Measurements from ENCODE around the gene PKNOX2. TPM values are rescaled to one million over a fixed set of nuclear protein-coding genes. Genes with fewer than 3 reads are reported as not detected.
A peak's percentile ranks its signal among the peaks of the same experiment; 100 is the strongest.

Gene PKNOX2
- total RNA-seq, 1 experiment from 2014 or later: not detected

DNA sequence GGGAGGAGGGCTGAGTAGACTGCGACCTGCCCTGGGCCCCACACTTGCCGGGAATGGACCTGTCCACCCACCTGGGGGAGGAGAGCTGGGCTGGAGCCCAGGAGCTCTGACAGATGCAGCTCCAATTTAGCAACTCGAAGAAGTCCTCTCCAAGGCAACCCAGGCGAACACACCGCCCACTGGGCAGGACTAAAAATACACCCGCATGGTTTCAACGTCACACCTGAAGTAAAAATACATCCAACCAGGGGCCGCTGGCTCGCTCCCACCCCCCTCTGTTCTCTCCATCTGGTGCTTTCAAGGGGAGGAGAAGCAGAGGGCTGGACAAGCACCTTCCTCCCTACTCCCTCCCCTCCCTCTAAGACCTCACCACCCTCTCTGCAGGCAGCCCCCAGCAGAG is 211.6 kb downstream of the PKNOX2 start:
- Histone ChIP-seq H3K36me3 (ENCODE audit: control insufficient read depth, insufficient read depth, low read length) (no peaks in the 10 kb centered on the region), H3K4me1 (peaks cover 18% of the 10 kb centered on the region), H3K27me3 (replicated peaks; ENCODE audit: control insufficient read depth, insufficient read depth, low read length) (peaks cover 7% of the 10 kb centered on the region), H3K9me3 (no peaks in the 10 kb centered on the region), H3K4me3 (ENCODE audit: low read depth, low read length) (no peak overlapping the region)
- ChIA-PET CTCF (no interaction called here), POLR2A (no interaction called here)
- no peak for TF ChIP-seq CTCF (IDR thresholded peaks at IDR 0.05; ENCODE audit: insufficient read depth in 1 of 2, low read depth in 1 of 2, low read length in 1 of 2, severe bottlenecking in 1 of 2, unreplicated experiment in 1 of 2)
- H3K9me3 Mint-ChIP-seq (ENCODE audit: unreplicated experiment): no peaks in the 10 kb centered on the region
- peaks cover 32% of the 10 kb centered on the region for H3K27me3 Mint-ChIP-seq (ENCODE audit: insufficient read depth, unreplicated experiment)
- intact Hi-C loops (cut with micrococcal nuclease; ENCODE audit: unreplicated experiment): no loop called here
- peaks cover 12% of the 10 kb centered on the region for H3K4me1 Mint-ChIP-seq (ENCODE audit: low read depth, unreplicated experiment)
- DNase-seq: peak in 1 of 2 experiments; percentile 42
- H3K36me3 Mint-ChIP-seq (ENCODE audit: insufficient read depth, unreplicated experiment): no peaks in the 10 kb centered on the region
- H3K4me3 Mint-ChIP-seq (ENCODE audit: unreplicated experiment): no peak overlapping the region
- BruUV-seq (replicated peaks): no TSS peak
- H3K27ac Mint-ChIP-seq (ENCODE audit: unreplicated experiment): no peak overlapping the region

GRCh38 chr11:125376856-125377255 is 212.3 kb downstream of the PKNOX2 start:
- POLR2A ChIA-PET: no interaction called here
- BruUV-seq (replicated peaks): no TSS peak
- H3K4me3 ChIP-seq (ENCODE audit: low read depth, low read length): no peak overlapping the region
- Mint-ChIP-seq H3K4me3 (ENCODE audit: unreplicated experiment) (no peak overlapping the region), H3K4me1 (ENCODE audit: low read depth, unreplicated experiment) (peaks cover 13% of the 10 kb centered on the region), H3K36me3 (ENCODE audit: insufficient read depth, unreplicated experiment) (no peaks in the 10 kb centered on the region), H3K27me3 (ENCODE audit: insufficient read depth, unreplicated experiment) (peaks cover 36% of the 10 kb centered on the region), H3K9me3 (ENCODE audit: unreplicated experiment) (no peaks in the 10 kb centered on the region), H3K27ac (ENCODE audit: unreplicated experiment) (no peak overlapping the region)
- CTCF ChIA-PET: interaction anchor here (0.6 kb wide), 1 partner anchor 26 kb away, joined by 7 read pairs; no protein-coding TSS in a partner anchor
- TF ChIP-seq CTCF (IDR thresholded peaks at IDR 0.05; ENCODE audit: insufficient read depth in 1 of 2, low read depth in 1 of 2, low read length in 1 of 2, severe bottlenecking in 1 of 2, unreplicated experiment in 1 of 2): no peak
- peaks cover 5% of the 10 kb centered on the region for H3K27me3 ChIP-seq (replicated peaks; ENCODE audit: control insufficient read depth, insufficient read depth, low read length)
- H3K36me3 ChIP-seq (ENCODE audit: control insufficient read depth, insufficient read depth, low read length): no peaks in the 10 kb centered on the region
- DNase-seq: no peak
- intact Hi-C loops (cut with micrococcal nuclease; ENCODE audit: unreplicated experiment): no loop called here
- H3K9me3 ChIP-seq: no peaks in the 10 kb centered on the region
- H3K4me1 ChIP-seq: peaks cover 18% of the 10 kb centered on the region

DNA sequence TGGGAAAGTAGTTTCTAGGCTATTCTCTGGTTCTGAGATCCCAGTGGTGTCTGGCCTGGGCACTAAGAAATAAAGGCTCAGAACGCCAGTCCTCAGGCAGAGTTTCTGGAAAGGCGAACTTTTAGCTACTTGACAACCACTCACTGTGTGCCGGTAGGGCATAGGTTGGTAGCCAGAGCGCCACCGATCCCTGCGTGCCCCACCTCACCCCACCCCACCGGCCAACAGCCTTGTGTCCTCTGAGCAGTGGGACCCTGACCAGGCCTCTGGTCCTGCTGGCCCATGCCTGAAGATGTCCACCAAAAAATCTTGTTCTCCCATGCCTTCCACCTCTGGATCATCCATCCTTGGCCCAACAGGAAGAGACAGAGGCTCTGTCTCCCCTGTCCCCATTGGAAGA is 213.5 kb downstream of the PKNOX2 start:
- peaks cover 18% of the 10 kb centered on the region for H3K4me1 ChIP-seq
- peaks cover 5% of the 10 kb centered on the region for H3K27me3 ChIP-seq (replicated peaks; ENCODE audit: control insufficient read depth, insufficient read depth, low read length)
- no peak for DNase-seq
- BruUV-seq (replicated peaks): no TSS peak
- CTCF ChIA-PET: no interaction called here
- no peaks in the 10 kb centered on the region for H3K9me3 Mint-ChIP-seq (ENCODE audit: unreplicated experiment)
- no peak overlapping the region for H3K27ac Mint-ChIP-seq (ENCODE audit: unreplicated experiment)
- no peaks in the 10 kb centered on the region for H3K36me3 ChIP-seq (ENCODE audit: control insufficient read depth, insufficient read depth, low read length)
- H3K9me3 ChIP-seq: no peaks in the 10 kb centered on the region
- H3K36me3 Mint-ChIP-seq (ENCODE audit: insufficient read depth, unreplicated experiment): no peaks in the 10 kb centered on the region
- no peak overlapping the region for H3K4me3 Mint-ChIP-seq (ENCODE audit: unreplicated experiment)
- intact Hi-C loops (cut with micrococcal nuclease; ENCODE audit: unreplicated experiment): no loop called here
- peaks cover 36% of the 10 kb centered on the region for H3K27me3 Mint-ChIP-seq (ENCODE audit: insufficient read depth, unreplicated experiment)
- TF ChIP-seq CTCF (IDR thresholded peaks at IDR 0.05; ENCODE audit: insufficient read depth in 1 of 2, low read depth in 1 of 2, low read length in 1 of 2, severe bottlenecking in 1 of 2, unreplicated experiment in 1 of 2): no peak
- H3K4me1 Mint-ChIP-seq (ENCODE audit: low read depth, unreplicated experiment): peaks cover 19% of the 10 kb centered on the region
- POLR2A ChIA-PET: no interaction called here
- no peak overlapping the region for H3K4me3 ChIP-seq (ENCODE audit: low read depth, low read length)

All from Caco-2 (cell line).